Neutrophil (primary cell): ENCODE measurements around the gene NKD1.

Experiments
- H3K27ac ChIP-seq: fragments of 200-600 bp; sonication (generic); 2 replicates; pipeline ENCODE4 v1.5.1; 2016; ENCODE audit warnings: mild to moderate bottlenecking, moderate library complexity
- H3K27me3 ChIP-seq: fragments of 200-600 bp; sonication (generic); 2 replicates; pipeline ENCODE4 v1.6.0; 2016; ENCODE audit warnings: mild to moderate bottlenecking
- H3K36me3 ChIP-seq: fragments of 200-600 bp; sonication (generic); 2 replicates; pipeline ENCODE4 v1.5.1; 2017
- H3K4me1 ChIP-seq, 2 experiments: fragments of 200-600 bp in 1 of 2; sonication (generic) in 1 of 2; 1 replicate in 1 of 2; 2 replicates in 1 of 2; pipeline versions ENCODE4 v1.5.1 to v1.6.1; 2013 to 2016; ENCODE audit warnings: low read depth in 1 of 2, low read length in 1 of 2, mild to moderate bottlenecking in 1 of 2, moderate library complexity in 1 of 2; ENCODE audit not compliant: control insufficient read depth in 1 of 2, insufficient read depth in 1 of 2
- H3K4me3 ChIP-seq, 2 experiments: fragments of 200-600 bp in 1 of 2; sonication (generic) in 1 of 2; 1 replicate in 1 of 2; 2 replicates in 1 of 2; pipeline ENCODE4 v1.5.1; 2013 to 2016; ENCODE audit warnings: low read depth in 1 of 2, low read length in 1 of 2, mild to moderate bottlenecking in 1 of 2, moderate library complexity in 1 of 2
- H3K9me3 ChIP-seq: fragments of 200-600 bp; sonication (generic); 2 replicates; pipeline ENCODE4 v1.5.1; 2016
- CTCF ChIP-seq: fragments of 200-600 bp; sonication (generic); IDR thresholded peaks from 2 replicates; pipeline ENCODE4 v1.5.1; 2016; ENCODE audit warnings: antibody characterized with exemption

NKD1 gene

DNA sequence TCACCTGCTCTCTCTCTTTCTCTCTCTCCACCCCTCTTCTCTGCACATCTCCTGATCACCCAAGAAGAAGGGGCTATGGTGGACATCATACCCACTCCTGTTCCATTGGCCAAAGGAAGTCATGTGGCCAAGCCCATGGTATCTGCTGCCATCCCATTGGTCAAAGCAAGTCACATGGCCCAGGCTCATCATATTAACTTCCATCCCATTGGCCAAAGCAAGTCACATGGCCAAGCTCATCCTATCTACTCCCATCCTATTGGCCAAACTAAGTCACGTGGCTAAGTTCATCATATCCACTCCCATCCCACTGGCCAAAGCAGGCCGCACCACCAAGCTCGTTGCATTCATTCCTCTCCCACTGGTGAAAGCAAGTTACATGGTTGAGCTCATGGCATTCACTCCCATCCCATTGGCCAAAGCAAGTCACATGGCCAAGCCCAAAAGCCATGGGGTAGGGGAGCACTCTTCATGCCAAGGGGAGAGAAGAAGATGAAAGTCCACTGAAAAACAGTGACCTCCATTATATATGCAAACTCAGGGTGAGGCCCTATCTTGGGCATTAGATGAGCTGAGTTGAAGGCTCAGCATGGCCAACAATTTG is 103.7 kb downstream of the NKD1 start:
- Histone ChIP-seq H3K4me3 (no peak overlapping the region), H3K4me1 (no peaks in the 10 kb centered on the region), H3K27me3 (no peaks in the 10 kb centered on the region), H3K9me3 (no peaks in the 10 kb centered on the region), H3K36me3 (peaks cover 8% of the 10 kb centered on the region), H3K27ac (no peak overlapping the region)
- TF ChIP-seq CTCF = no peak

- no peaks in the 10 kb centered on the region for H3K4me1 ChIP-seq
- H3K4me3 ChIP-seq = no peak overlapping the region
- peaks cover 8% of the 10 kb centered on the region for H3K36me3 ChIP-seq
- H3K27ac ChIP-seq = no peak overlapping the region
- TF ChIP-seq CTCF = no peak
- no peaks in the 10 kb centered on the region for H3K9me3 ChIP-seq
- H3K27me3 ChIP-seq = no peaks in the 10 kb centered on the region
Measured at GRCh38 chr16:50652836-50653425, 104.7 kb downstream of the NKD1 start.

GRCh38 chr16:50653633-50654519 is 105.7 kb downstream of the NKD1 start:
- H3K4me3 ChIP-seq = no peak overlapping the region
- H3K27me3 ChIP-seq = no peaks in the 10 kb centered on the region
- H3K9me3 ChIP-seq = no peaks in the 10 kb centered on the region
- H3K36me3 ChIP-seq = peaks cover 8% of the 10 kb centered on the region
- H3K27ac ChIP-seq = no peak overlapping the region
- no peaks in the 10 kb centered on the region for H3K4me1 ChIP-seq
- no peak for TF ChIP-seq CTCF

GRCh38 chr16:50655558-50656055 is 107.4 kb downstream of the NKD1 start:
- TF ChIP-seq CTCF = no peak
- Histone ChIP-seq H3K4me3 (no peak overlapping the region), H3K9me3 (no peaks in the 10 kb centered on the region), H3K27me3 (no peaks in the 10 kb centered on the region), H3K27ac (no peak overlapping the region), H3K36me3 (peaks cover 8% of the 10 kb centered on the region), H3K4me1 (no peaks in the 10 kb centered on the region)

GRCh38 chr16:50657241-50657640 is 109.0 kb downstream of the NKD1 start:
- Histone ChIP-seq H3K4me3 (no peak overlapping the region), H3K27me3 (no peaks in the 10 kb centered on the region), H3K36me3 (peaks cover 4% of the 10 kb centered on the region), H3K9me3 (no peaks in the 10 kb centered on the region), H3K27ac (no peak overlapping the region), H3K4me1 (no peaks in the 10 kb centered on the region)
- TF ChIP-seq CTCF = no peak
